K562 (cell line): ENCODE measurements around the gene PPCDC. TPM values are rescaled to one million over a fixed set of nuclear protein-coding genes. Genes with fewer than 3 reads are reported as not detected.

ENCODE experiments used
- DIDO1 ChIP-seq: fragments of 450-650 bp; IDR thresholded peaks from 2 replicates; pipeline ENCODE4 v1.6.1; 2016; ENCODE audit warnings: low read depth, missing biosample characterization, missing genetic modification characterization
- FOSL1 ChIP-seq: fragments of 200-800 bp; sonication (Bioruptor generic); conservative IDR thresholded peaks from 2 replicates; pipeline ENCODE4 v1.6.1; 2016; ENCODE audit warnings: missing genetic modification characterization, missing compliant biosample characterization
- FOXA1 ChIP-seq: fragments of 450-650 bp; IDR thresholded peaks from 2 replicates; pipeline ENCODE4 v1.6.1; 2016; ENCODE audit warnings: mild to moderate bottlenecking, borderline replicate concordance
- GABPB2 ChIP-seq: fragments of 250-450 bp; sonication (Bioruptor Pico); conservative IDR thresholded peaks from 2 replicates; pipeline ENCODE4 v1.5.1; 2021; ENCODE audit warnings: mild to moderate bottlenecking
- SMARCA5 ChIP-seq: fragments of 450-650 bp; IDR thresholded peaks from 2 replicates; pipeline ENCODE4 v1.6.1; 2016
- SPI1 ChIP-seq: IDR thresholded peaks from 2 replicates; pipeline ENCODE4 v1.6.1; 2011; ENCODE audit warnings: low read depth, low read length, control low read depth, borderline replicate concordance
- TCFL5 ChIP-seq: fragments of 250-450 bp; sonication (Bioruptor Pico); conservative IDR thresholded peaks from 2 replicates; pipeline ENCODE4 v1.6.1; 2021; ENCODE audit warnings: mild to moderate bottlenecking, moderate library complexity, matching md5 sums
- TEAD1 ChIP-seq, 2 experiments: fragments of 450-650 bp in 1 of 2; sonication (generic) in 1 of 2; formaldehyde crosslinking; IDR thresholded peaks; 2 replicates each; pipeline versions ENCODE4 v1.4.0 to v1.8.0; 2020 to 2022; ENCODE audit warnings: mild to moderate bottlenecking in 2 of 2, missing genetic modification reagents in 1 of 2
- ZBTB7A ChIP-seq: IDR thresholded peaks from 2 replicates; pipeline ENCODE4 v1.6.1; 2011; ENCODE audit warnings: low read depth, mild to moderate bottlenecking, low read length, moderate library complexity, borderline replicate concordance; ENCODE audit not compliant: control insufficient read depth
- ZNF134 ChIP-seq: fragments of 250-450 bp; sonication (Bioruptor Pico); conservative IDR thresholded peaks from 2 replicates; pipeline ENCODE4 v1.4.0; 2020
- ZNF282 ChIP-seq: sonication (generic); formaldehyde crosslinking; IDR thresholded peaks from 2 replicates; pipeline ENCODE4 v1.8.1; 2023; ENCODE audit warnings: missing genetic modification reagents
- ZNF3 ChIP-seq: fragments of 250-450 bp; sonication (Bioruptor Pico); IDR thresholded peaks from 2 replicates; pipeline ENCODE4 v1.5.0; 2021; ENCODE audit warnings: mild to moderate bottlenecking, moderate library complexity
- ZNF384 ChIP-seq: IDR thresholded peaks from 2 replicates; pipeline ENCODE4 v1.6.1; 2012; ENCODE audit warnings: low read depth, low read length, improper control_type of control experiment
- polyA plus RNA-seq, 8 experiments: library from polyadenylated mRNA; depleted of rRNA in 4 of 8; stranded (reverse) in 5 of 8; unstranded in 3 of 8; fragments of >200 nt; fragmentation: Nextera tagmentation in 2 of 8; fragmentation: Illumina TruSeq in 1 of 8; extraction: Ambion mirVana in 2 of 8; extraction: Trizol in 1 of 8; gene quantifications; 2 replicates each; pipeline versions ENCODE4 v1.2.1 to v1.2.3, GENCODE V29; 2011 to 2014; ENCODE audit warnings: inconsistent platforms in 1 of 8, missing spikeins in 1 of 8
- total RNA-seq, 7 experiments: library from RNA; depleted of rRNA in 6 of 7; stranded (reverse); fragments of >200 nt in 6 of 7; fragmentation: Illumina TruSeq in 2 of 7; extraction: Trizol in 2 of 7; gene quantifications; 2 replicates each; pipeline versions ENCODE4 v1.2.1 to v1.2.3, GENCODE V29; 2011 to 2021; ENCODE audit warnings: low replicate concordance in 1 of 7
- TF ChIP-seq, protein P1 (sequence below), 2 experiments: fragments of 450-650 bp; IDR thresholded peaks; 2 replicates each; pipeline ENCODE4 v1.6.1; 2016; ENCODE audit warnings: mild to moderate bottlenecking in 2 of 2, borderline replicate concordance in 1 of 2, low read depth in 1 of 2, moderate library complexity in 1 of 2
- TF ChIP-seq, protein P2 (sequence below): sonication (generic); formaldehyde crosslinking; IDR thresholded peaks from 2 replicates; pipeline ENCODE4 v1.8.0; 2022; ENCODE audit warnings: missing genetic modification reagents, mild to moderate bottlenecking, borderline replicate concordance
- TF ChIP-seq, protein P3 (sequence below): fragments of 450-650 bp; formaldehyde crosslinking; IDR thresholded peaks from 2 replicates; pipeline ENCODE4 v1.4.0; 2020; ENCODE audit warnings: mild to moderate bottlenecking, moderate library complexity

The PPCDC gene
- total and polyA plus RNA-seq, 9 of the 15 experiments (the other 6 are each of a cell fraction or from before 2014, with no cell fraction given), result 10.9 to 53.6 (median 16.7) TPM

DNA sequence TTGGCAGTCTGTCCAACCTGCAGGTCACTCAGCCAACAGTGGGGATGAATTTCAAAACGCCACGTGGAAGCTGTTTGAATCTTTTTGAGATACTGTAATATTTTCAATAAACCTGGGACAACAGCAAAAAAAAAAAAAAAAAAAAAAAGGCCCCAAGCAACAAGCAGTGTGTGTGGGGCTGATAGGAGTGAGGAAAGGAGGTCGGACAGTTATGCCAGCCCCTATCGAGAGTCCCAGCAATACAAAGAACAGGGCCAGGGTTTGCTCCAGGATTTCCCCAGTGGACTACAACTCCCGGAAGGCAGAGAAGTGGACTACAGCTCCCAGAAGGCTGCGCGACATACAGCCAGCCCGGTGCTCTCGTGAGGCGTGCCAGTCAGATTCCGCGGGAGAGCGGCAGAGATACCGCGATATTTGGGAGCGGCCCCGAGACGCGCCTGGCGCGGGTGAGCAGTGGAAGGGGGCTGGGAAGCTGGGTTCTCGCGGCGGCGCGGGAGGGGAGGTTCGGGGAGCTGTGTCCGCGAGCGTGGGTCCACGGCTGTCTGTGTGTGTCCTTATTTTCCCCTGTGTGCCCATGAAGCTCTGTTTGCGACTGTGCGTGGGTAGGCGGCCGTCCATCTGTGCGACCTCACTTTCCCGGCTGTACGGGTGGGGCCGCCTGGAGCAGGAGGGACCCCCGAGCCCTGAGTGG, at the start of gene PPCDC (continued):
- TF ChIP-seq, protein P1, sequence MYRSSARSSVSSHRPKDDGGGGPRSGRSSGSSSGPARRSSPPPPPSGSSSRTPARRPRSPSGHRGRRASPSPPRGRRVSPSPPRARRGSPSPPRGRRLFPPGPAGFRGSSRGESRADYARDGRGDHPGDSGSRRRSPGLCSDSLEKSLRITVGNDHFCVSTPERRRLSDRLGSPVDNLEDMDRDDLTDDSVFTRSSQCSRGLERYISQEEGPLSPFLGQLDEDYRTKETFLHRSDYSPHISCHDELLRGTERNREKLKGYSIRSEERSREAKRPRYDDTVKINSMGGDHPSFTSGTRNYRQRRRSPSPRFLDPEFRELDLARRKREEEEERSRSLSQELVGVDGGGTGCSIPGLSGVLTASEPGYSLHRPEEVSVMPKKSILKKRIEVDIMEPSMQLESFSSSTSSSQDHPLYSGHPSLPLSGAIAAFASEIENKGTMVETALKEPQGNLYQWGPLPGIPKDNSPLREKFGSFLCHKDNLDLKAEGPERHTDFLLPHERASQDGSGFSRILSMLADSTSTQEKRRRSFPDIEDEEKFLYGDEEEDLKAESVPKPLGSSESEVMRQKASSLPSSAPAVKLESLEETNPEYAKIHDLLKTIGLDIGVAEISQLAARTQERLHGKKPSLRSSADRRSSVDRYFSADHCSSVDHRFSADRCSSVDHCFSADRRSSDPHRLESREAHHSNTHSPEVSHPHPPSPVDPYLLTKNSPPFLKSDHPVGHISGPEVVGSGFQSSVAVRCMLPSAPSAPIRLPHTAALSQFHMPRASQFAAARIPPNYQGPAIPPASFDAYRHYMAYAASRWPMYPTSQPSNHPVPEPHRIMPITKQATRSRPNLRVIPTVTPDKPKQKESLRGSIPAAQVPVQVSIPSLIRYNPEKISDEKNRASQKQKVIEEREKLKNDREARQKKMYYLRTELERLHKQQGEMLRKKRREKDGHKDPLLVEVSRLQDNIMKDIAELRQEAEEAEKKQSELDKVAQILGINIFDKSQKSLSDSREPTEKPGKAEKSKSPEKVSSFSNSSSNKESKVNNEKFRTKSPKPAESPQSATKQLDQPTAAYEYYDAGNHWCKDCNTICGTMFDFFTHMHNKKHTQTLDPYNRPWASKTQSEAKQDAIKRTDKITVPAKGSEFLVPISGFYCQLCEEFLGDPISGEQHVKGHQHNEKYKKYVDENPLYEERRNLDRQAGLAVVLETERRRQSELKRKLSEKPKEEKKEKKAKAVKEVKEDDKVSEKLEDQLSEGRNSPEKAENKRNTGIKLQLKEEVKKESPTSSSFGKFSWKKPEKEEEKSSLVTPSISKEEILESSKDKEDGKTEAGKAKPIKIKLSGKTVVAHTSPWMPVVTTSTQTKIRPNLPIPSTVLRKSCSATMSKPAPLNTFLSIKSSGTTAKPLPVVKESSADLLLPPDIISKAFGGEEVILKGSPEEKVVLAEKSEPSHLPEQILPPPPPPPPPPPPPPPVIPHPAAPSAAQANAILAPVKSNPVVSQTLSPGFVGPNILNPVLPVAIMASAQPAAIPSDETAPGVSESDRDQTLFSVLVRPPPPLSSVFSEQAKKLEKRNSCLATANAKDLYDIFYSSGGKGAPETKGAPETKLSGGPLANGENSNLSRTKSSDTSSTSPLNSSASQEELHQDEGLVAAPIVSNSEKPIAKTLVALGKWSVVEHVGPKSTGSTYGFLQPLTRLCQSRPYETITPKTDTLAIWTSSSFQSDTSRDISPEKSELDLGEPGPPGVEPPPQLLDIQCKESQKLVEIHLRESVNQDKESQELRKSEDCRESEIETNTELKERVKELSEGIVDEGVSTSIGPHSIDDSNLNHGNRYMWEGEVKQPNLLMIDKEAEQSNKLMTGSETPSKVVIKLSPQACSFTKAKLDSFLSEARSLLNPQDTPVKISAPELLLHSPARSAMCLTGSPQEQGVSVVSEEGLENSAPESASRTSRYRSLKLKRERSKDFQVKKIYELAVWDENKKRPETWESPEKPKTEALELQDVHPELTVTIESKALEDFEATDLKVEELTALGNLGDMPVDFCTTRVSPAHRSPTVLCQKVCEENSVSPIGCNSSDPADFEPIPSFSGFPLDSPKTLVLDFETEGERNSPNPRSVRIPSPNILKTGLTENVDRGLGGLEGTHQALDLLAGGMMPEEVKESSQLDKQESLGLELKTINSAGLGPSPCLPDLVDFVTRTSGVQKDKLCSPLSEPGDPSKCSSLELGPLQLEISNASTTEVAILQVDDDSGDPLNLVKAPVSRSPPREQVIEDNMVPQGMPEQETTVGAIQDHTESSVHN (IDR thresholded peaks at IDR 0.05; ENCODE audit: borderline replicate concordance in 1 of 2, low read depth in 1 of 2), result no peak
- TF ChIP-seq DIDO1 (tag), result 0 out of 2 replicates have a peak, but pooled peaks have one; percentile 67
- peak; percentile 58; the same call in 1 of the 2 replicates for TF ChIP-seq ZBTB7A
- TF ChIP-seq ZNF282 (CRISPR knock-in tag), result no peak
- no peak for TF ChIP-seq ZNF134 (CRISPR knock-in tag)
- TF ChIP-seq FOXA1, result no peak
- no peak for TF ChIP-seq GABPB2 (CRISPR knock-in tag)
- TF ChIP-seq ZNF384, result peak; percentile 97
- no peak for TF ChIP-seq SMARCA5
- TF ChIP-seq, protein P2, sequence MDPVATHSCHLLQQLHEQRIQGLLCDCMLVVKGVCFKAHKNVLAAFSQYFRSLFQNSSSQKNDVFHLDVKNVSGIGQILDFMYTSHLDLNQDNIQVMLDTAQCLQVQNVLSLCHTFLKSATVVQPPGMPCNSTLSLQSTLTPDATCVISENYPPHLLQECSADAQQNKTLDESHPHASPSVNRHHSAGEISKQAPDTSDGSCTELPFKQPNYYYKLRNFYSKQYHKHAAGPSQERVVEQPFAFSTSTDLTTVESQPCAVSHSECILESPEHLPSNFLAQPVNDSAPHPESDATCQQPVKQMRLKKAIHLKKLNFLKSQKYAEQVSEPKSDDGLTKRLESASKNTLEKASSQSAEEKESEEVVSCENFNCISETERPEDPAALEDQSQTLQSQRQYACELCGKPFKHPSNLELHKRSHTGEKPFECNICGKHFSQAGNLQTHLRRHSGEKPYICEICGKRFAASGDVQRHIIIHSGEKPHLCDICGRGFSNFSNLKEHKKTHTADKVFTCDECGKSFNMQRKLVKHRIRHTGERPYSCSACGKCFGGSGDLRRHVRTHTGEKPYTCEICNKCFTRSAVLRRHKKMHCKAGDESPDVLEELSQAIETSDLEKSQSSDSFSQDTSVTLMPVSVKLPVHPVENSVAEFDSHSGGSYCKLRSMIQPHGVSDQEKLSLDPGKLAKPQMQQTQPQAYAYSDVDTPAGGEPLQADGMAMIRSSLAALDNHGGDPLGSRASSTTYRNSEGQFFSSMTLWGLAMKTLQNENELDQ (CRISPR knock-in tag), result no peak
- no peak for TF ChIP-seq SPI1
- TF ChIP-seq FOSL1, result 0 out of 2 replicates have a peak, but pooled peaks have one; percentile 19
- TF ChIP-seq ZNF3 (CRISPR knock-in tag), result no peak
- TF ChIP-seq TEAD1 (CRISPR knock-in tag; IDR thresholded peaks at IDR 0.05), result peak; percentile 42 to 89; a peak in 1 of 4 replicates
- TF ChIP-seq, protein P3, sequence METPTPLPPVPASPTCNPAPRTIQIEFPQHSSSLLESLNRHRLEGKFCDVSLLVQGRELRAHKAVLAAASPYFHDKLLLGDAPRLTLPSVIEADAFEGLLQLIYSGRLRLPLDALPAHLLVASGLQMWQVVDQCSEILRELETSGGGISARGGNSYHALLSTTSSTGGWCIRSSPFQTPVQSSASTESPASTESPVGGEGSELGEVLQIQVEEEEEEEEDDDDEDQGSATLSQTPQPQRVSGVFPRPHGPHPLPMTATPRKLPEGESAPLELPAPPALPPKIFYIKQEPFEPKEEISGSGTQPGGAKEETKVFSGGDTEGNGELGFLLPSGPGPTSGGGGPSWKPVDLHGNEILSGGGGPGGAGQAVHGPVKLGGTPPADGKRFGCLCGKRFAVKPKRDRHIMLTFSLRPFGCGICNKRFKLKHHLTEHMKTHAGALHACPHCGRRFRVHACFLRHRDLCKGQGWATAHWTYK (CRISPR knock-in tag), result no peak
- TF ChIP-seq TCFL5 (CRISPR knock-in tag), result no peak
